Measurements from ENCODE around the gene SPOCK1.
"Not testable (repeated sequence)": the region's sequence is repeated elsewhere in the genome, so short reads cannot be mapped to it uniquely, and the experiment has no call there.

Gene SPOCK1

DNA sequence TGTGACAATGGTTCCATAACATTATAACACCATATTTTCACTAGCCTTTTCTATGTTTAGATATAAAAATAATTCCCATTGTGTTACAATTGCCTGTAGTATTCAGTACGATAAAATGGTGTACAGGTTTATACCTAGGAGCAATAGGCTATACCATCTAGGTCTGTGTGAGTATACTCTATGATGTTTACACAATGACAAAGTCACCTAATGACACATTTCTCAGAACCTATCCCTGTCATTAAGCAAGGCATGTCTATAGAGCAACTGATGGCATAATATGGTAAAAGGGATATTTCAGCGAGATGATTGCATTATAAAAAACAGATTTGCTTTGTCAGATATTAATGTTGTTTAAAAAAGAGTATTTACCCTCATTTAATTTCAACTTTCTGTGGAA lies 517.2 kb downstream of the SPOCK1 start:
- DNase-seq (ENCODE audit: low spot score), result no peak

GRCh38 chr5:136979131-136979530 lies 520.0 kb downstream of the SPOCK1 start:
- DNase-seq (ENCODE audit: low spot score), result no peak
- no peak for FAIRE-seq

More for the DNA sequence above, 517.2 kb downstream of the SPOCK1 start:
- no peak for FAIRE-seq

DNA sequence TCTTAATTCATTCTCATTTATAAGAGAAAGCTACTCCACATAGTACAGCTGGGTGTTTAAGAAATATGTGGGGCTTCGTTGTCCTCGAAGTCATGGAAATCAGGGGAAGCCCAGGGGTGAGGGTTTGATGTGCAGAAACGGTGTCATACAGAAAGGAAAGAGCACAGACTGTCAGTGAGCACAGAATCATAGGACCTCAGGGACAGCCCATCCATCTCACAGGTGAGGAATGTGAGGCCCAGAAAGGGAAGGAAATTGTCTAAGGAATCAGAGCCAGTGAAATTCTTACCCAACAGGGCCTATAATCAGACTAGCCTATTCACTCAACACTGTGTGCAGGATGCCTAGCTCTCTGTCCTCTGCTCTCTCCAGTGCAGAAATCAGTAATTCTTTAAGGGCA lies 535.6 kb downstream of the SPOCK1 start:
- FAIRE-seq (no peak), DNase-seq (ENCODE audit: low spot score) (no peak)

DNA sequence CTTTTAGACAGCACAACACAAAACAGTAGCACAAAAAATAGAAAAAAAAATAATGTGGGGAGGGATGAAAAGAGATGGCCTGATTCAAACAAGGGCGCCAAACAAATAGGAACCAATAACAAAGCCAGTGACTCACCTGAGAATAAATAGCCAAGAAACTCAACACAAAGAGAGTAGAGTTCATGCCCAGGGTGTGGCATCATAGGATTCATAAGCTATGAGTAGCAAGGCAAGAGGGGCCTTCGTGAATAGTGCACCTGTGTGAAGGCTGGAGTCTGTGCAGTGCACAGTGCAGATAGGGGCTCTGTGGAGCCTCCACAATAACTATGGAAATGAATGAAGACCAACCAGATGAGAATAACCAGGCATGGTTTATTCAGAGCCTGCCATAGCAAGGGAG lies 541.7 kb downstream of the SPOCK1 start:
- FAIRE-seq (no peak), DNase-seq (ENCODE audit: low spot score) (no peak)

- not testable (repeated sequence) for FAIRE-seq; DNase-seq (ENCODE audit: low spot score)
These were observed 545.0 kb downstream of the SPOCK1 start for GRCh38 chr5:136954142-136954541.

- FAIRE-seq; DNase-seq (ENCODE audit: low spot score): not testable (repeated sequence)
These were observed 545.6 kb downstream of the SPOCK1 start for GRCh38 chr5:136953346-136954069.

- no peak for FAIRE-seq
- DNase-seq (ENCODE audit: low spot score), result no peak
These were observed 571.6 kb downstream of the SPOCK1 start for GRCh38 chr5:136927571-136927970.

DNA sequence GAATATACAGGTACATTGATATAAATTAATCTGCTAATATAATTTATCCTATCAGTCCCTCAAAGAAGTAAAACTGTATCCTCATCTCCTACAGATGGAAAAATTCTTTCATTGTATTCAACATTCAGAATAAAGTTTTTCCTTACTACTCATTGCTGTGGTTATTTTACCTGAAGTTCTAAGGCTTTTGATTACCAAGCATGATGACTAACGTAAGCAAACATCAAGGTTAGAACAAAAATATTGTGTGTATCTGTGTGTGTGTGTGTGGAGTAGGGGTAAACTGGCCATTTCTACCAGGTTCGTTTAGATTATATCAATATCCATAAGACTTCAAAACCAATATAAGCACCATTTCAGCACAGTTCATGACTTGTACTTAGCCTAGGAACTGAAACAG lies 573.1 kb downstream of the SPOCK1 start:
- no peak for FAIRE-seq

More for the DNA sequence above, 573.1 kb downstream of the SPOCK1 start:
- DNase-seq (ENCODE audit: low spot score), result no peak
